Aorta (tissue), 5 donors: ENCODE data around the gene RIC1. TPM values are rescaled to one million over a fixed set of nuclear protein-coding genes. Genes with fewer than 3 reads are reported as not detected.
"Not testable (repeated sequence)": the region's sequence is repeated elsewhere in the genome, so short reads cannot be mapped to it uniquely, and the experiment has no call there.

Experiments
- ATAC-seq: fragments of 200-7000 bp; cut with Tn5 transposase; one replicate; pipeline ENCODE4 v1.9.1; 2022; ENCODE audit warnings: moderate library complexity; ENCODE audit not compliant: low FRiP score
- DNase-seq, 2 donors: peaks; one replicate each; pipeline ENCODE4 v3.0.0-alpha.2; 2020
- H3K27ac ChIP-seq, 2 donors: one replicate each; pipeline ENCODE4 v1.5.1; 2013; ENCODE audit warnings: low read length in 2 of 2, mild to moderate bottlenecking in 2 of 2, moderate library complexity in 2 of 2, control low read depth in 1 of 2, inconsistent platforms in 1 of 2, low read depth in 1 of 2
- H3K27me3 ChIP-seq, 2 donors: one replicate each; pipeline ENCODE4 v1.6.1; 2013; ENCODE audit warnings: control low read depth in 1 of 2, low read length in 1 of 2, mild to moderate bottlenecking in 1 of 2, moderate library complexity in 1 of 2; ENCODE audit not compliant: insufficient read depth in 2 of 2, control insufficient read depth in 1 of 2
- H3K36me3 ChIP-seq, 2 donors: one replicate each; pipeline ENCODE4 v1.6.1; 2013; ENCODE audit warnings: control low read depth in 1 of 2, low read length in 1 of 2, mild to moderate bottlenecking in 1 of 2; ENCODE audit not compliant: insufficient read depth in 2 of 2, control insufficient read depth in 1 of 2
- H3K4me1 ChIP-seq, 2 donors: one replicate each; pipeline ENCODE4 v1.6.1; 2013; ENCODE audit warnings: low read length in 2 of 2, control low read depth in 1 of 2, mild to moderate bottlenecking in 1 of 2, moderate library complexity in 1 of 2; ENCODE audit not compliant: insufficient read depth in 2 of 2, control insufficient read depth in 1 of 2
- H3K4me3 ChIP-seq, 2 donors: one replicate each; pipeline ENCODE4 v1.5.1; 2013; ENCODE audit warnings: low read length in 2 of 2, control low read depth in 1 of 2, mild to moderate bottlenecking in 1 of 2
- H3K9me3 ChIP-seq: one replicate; pipeline ENCODE4 v1.6.1; 2013; ENCODE audit warnings: mild to moderate bottlenecking, low read length; ENCODE audit not compliant: control insufficient read depth
- WGBS, 2 donors: extraction: QIAGEN DNeasy Blood & Tissue Kit; methylation state at CpG; one replicate each; pipeline ENCODE4 v1.1.7; 2013; 5-methylcytosine and 5-hydroxymethylcytosine counted together
- intact Hi-C, 2 donors: fragments of 100-400 bp; cut with DNase I; formaldehyde crosslinking; loops; one replicate each; pipeline versions ENCODE4 v1.14.2 to v1.15.0; 2022
- polyA plus RNA-seq, 2 donors: library from polyadenylated mRNA; stranded (reverse); fragments of 200-250 nt; gene quantifications; one replicate each; pipeline ENCODE4 v1.2.3, GENCODE V29; 2013
- total RNA-seq, 2 donors: library from RNA; stranded (reverse); fragmentation: NEBNext Ultra II Directional; extraction: Animal tissue kit (Norgen Biotek cat#: 25700); gene quantifications; one replicate each; pipeline ENCODE4 v1.2.1, GENCODE V29; 2021
- donor health status: healthy with polysubstance abuse.
- donor health status: Bipolar disorder and iron deficiency.
- donor health status: DM: no; HTN: no; CAD: no.
- donor health status: DM: no; HTN: no; CAD: no.
- donor health status: DM: yes; HTN: yes; CAD: no.

RIC1 gene
- total and polyA plus RNA-seq, 4 donors: 3.0 to 36.7 (median 17.3) TPM

DNA sequence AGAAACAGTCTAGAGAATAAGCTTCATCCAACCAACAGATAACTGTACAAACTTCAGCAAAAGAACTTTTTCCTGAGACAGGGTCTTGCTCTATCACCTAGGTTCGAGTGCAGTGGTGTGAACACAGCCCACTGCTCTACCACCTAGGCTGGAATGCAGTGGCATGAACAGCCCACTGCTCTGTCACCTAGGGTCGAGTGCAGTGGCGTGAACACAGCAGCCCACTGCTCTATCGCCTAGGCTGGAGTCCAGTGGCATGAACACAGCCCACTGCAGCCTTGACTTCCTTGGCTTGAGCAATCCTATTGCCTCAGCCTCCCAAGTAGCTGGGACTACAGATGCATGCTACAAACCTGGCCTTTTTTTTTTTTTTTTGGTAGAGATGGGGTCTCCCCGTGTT, 160.6 kb downstream of the RIC1 start:
- intact Hi-C loops: no loop called here
- peaks cover 5 to 9% of the 10 kb centered on the region in 2 donors for H3K36me3 ChIP-seq
- no peak overlapping the region for H3K27ac ChIP-seq
- ATAC-seq (no peak), DNase-seq (no peak)
- 89 to 94% methylated on average over 5 of the region's 5 CpGs for WGBS, 2 donors
- H3K4me1 ChIP-seq: no peaks in the 10 kb centered on the region
- H3K27me3 ChIP-seq: no peaks in the 10 kb centered on the region
- H3K9me3 ChIP-seq: peaks cover 4% of the 10 kb centered on the region
- H3K4me3 ChIP-seq: no peak overlapping the region

- Histone ChIP-seq H3K27ac (no peak overlapping the region), H3K4me1 (no peaks in the 10 kb centered on the region), H3K27me3 (no peaks in the 10 kb centered on the region), H3K9me3 (peaks cover 4% of the 10 kb centered on the region), H3K4me3 (no peak overlapping the region), H3K36me3 (peaks cover 1 to 9% of the 10 kb centered on the region in 2 donors)
- intact Hi-C loops: no loop called here
- 74 to 92% methylated on average over 1 of the region's 1 CpG for WGBS, 2 donors
- no peak for ATAC-seq
- DNase-seq: no peak
These were observed 162.0 kb downstream of the RIC1 start for GRCh38 chr9:5790923-5791322.

DNA sequence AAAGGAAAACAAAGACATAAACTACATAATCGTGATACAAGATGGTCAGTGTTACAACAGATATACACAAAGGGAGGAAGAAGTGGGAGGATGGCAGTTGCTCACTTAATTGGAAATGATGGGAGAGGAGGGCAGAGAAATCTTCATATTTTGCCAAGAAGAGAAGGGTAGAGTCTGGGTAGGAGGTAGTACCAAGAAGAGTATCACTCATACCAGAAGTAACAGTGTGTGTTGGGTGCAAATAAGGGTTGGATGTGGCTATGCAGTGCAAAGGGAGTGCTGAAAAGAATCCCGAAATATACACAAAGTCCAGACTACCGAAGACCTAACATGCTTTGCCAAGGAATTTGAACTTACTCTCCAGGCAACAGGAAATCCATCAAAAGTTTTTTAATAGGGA, 163.0 kb downstream of the RIC1 start:
- no peak for DNase-seq
- no peaks in the 10 kb centered on the region for H3K4me1 ChIP-seq
- WGBS, 2 donors: 47 to 53% methylated on average over 3 of the region's 3 CpGs
- no peak overlapping the region for H3K27ac ChIP-seq
- no peak overlapping the region for H3K4me3 ChIP-seq
- intact Hi-C loops: no loop called here
- H3K27me3 ChIP-seq: no peaks in the 10 kb centered on the region
- no peak for ATAC-seq
- peaks cover 0 to 3% of the 10 kb centered on the region in 2 donors for H3K36me3 ChIP-seq
- no peaks in the 10 kb centered on the region for H3K9me3 ChIP-seq

DNA sequence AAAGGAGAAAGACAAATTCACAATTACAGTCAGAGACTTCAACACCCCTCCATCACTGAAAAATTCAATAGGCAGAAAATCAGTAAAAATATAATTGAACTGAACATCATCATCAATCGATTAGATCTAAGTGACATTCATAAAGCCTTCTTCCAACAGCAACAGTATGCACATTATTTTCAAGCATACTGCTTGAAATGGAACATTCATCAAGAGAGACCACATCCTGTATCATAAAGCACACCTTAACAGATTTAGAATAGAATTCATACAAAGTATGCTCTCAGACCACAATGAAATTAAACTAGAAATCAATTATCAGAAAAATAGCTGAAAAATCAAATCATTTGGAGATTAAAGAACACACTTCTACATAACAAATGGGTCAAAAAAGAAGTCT, 164.9 kb downstream of the RIC1 start:
- no peaks in the 10 kb centered on the region for H3K4me1 ChIP-seq
- no peak for DNase-seq
- H3K36me3 ChIP-seq: no peaks in the 10 kb centered on the region
- H3K27ac ChIP-seq: no peak overlapping the region
- intact Hi-C loops: no loop called here
- WGBS, 2 donors: 91 to 96% methylated on average over 1 of the region's 1 CpG
- H3K9me3 ChIP-seq: no peaks in the 10 kb centered on the region
- H3K4me3 ChIP-seq: no peak overlapping the region
- no peaks in the 10 kb centered on the region for H3K27me3 ChIP-seq
- ATAC-seq: no peak

DNA sequence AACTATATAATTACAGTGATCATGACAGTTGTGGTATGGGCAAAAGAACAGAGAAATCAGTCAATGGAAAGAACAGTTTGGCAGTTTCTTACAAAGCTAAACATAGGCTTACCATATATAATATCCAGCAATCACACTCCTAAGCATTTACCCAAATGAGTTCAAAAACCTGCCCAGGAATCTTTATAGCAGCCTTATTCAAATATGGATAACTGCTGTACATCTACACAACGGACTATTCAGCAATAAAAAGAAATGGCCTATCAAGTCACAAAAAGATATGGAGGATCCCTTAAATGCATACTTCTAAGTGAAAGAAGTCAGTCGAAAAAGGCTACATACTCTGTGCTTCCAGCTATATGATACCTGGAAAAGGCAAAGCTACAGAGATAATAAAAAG, 167.4 kb downstream of the RIC1 start:
- Histone ChIP-seq H3K4me1 (no peaks in the 10 kb centered on the region), H3K9me3 (no peaks in the 10 kb centered on the region), H3K36me3 (no peaks in the 10 kb centered on the region), H3K27me3 (no peaks in the 10 kb centered on the region), H3K4me3 (no peak overlapping the region), H3K27ac (no peak overlapping the region)
- WGBS, 2 donors: 94 to 96% methylated on average over 2 of the region's 2 CpGs
- DNase-seq (no peak), ATAC-seq (no peak)
- intact Hi-C loops: no loop called here

GRCh38 chr9:5798581-5798980, 169.7 kb downstream of the RIC1 start:
- DNase-seq (no peak), ATAC-seq (no peak)
- no peak overlapping the region for H3K27ac ChIP-seq
- peaks cover 0 to 4% of the 10 kb centered on the region in 2 donors for H3K4me1 ChIP-seq
- no peaks in the 10 kb centered on the region for H3K27me3 ChIP-seq
- no peaks in the 10 kb centered on the region for H3K9me3 ChIP-seq
- 52 to 54% methylated on average over 2 of the region's 2 CpGs for WGBS, 2 donors
- H3K36me3 ChIP-seq: no peaks in the 10 kb centered on the region
- intact Hi-C loops: no loop called here
- H3K4me3 ChIP-seq: no peak overlapping the region

DNA sequence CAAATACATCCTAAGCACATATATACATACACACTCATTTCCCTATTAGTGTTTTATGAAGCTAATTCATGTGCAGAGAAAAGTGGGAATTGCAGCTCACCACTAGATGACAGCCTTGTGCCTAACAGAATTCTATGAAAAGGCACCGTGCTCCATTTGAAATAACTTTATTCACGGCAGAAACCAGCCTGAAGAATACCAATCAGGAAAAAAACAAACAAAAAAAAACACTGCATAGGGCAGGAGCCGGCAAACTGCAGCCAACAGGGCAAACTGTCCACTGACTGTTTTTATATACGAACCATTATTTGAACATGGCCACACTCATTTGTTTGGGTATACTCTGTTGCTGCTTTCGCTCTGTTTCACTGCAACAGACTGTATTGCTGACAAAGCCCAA, 170.4 kb downstream of the RIC1 start:
- ATAC-seq (no peak), DNase-seq (no peak)
- Histone ChIP-seq H3K4me1 (peaks cover 0 to 4% of the 10 kb centered on the region in 2 donors), H3K4me3 (peak overlapping the region in 1 of 2 donors; percentile 48), H3K36me3 (no peaks in the 10 kb centered on the region), H3K27me3 (no peaks in the 10 kb centered on the region), H3K27ac (no peak overlapping the region), H3K9me3 (no peaks in the 10 kb centered on the region)
- WGBS, 2 donors: 8 to 9% methylated on average over 5 of the region's 5 CpGs
- intact Hi-C loops: no loop called here

- DNase-seq, intact Hi-C loops, H3K9me3 ChIP-seq, H3K27me3 ChIP-seq, H3K27ac ChIP-seq, H3K36me3 ChIP-seq, H3K4me1 ChIP-seq, H3K4me3 ChIP-seq, ATAC-seq: not testable (repeated sequence)
- 70% methylated on average over 7 of the region's 7 CpGs for WGBS, 2 donors
These were observed 171.5 kb downstream of the RIC1 start for GRCh38 chr9:5800378-5800777.

- no peak overlapping the region for H3K4me3 ChIP-seq
- H3K4me1 ChIP-seq: peaks cover 0 to 4% of the 10 kb centered on the region in 2 donors
- no peaks in the 10 kb centered on the region for H3K9me3 ChIP-seq
- no peaks in the 10 kb centered on the region for H3K36me3 ChIP-seq
- 36 to 50% methylated on average over 4 of the region's 4 CpGs for WGBS, 2 donors
- no peaks in the 10 kb centered on the region for H3K27me3 ChIP-seq
- peak overlapping the region in 1 of 2 donors; percentile 54 for H3K27ac ChIP-seq
- DNase-seq (no peak), ATAC-seq (no peak)
- intact Hi-C loops: no loop called here
These were observed 172.2 kb downstream of the RIC1 start for GRCh38 chr9:5800969-5801738.
